IPS-20b (cell line): ENCODE results near the gene MYL3.
A peak's percentile ranks its signal among the peaks of the same experiment; 100 is the strongest.

ENCODE experiments used
- H3K27ac ChIP-seq: one replicate; pipeline ENCODE4 v1.5.1; 2013; ENCODE audit warnings: low read length
- H3K27me3 ChIP-seq: 2 replicates; pipeline ENCODE4 v1.6.1; 2013; ENCODE audit warnings: mild to moderate bottlenecking, low read length, inconsistent platforms; ENCODE audit not compliant: insufficient read depth
- H3K36me3 ChIP-seq: 2 replicates; pipeline ENCODE4 v1.6.1; 2013; ENCODE audit warnings: low read depth, mild to moderate bottlenecking, inconsistent platforms, low read length, moderate library complexity; ENCODE audit not compliant: insufficient read depth
- H3K4me1 ChIP-seq: 2 replicates; pipeline ENCODE4 v1.6.1; 2013; ENCODE audit warnings: mild to moderate bottlenecking, control low read depth, inconsistent platforms, low read length, moderate library complexity; ENCODE audit not compliant: insufficient read depth
- H3K4me3 ChIP-seq: 2 replicates; pipeline ENCODE4 v1.5.1; 2013; ENCODE audit warnings: mild to moderate bottlenecking, low read length, inconsistent platforms
- H3K9ac ChIP-seq: 2 replicates; pipeline ENCODE4 v1.6.1; 2013; ENCODE audit warnings: low read depth, mild to moderate bottlenecking, inconsistent platforms, low read length, moderate library complexity
- H3K9me3 ChIP-seq: 2 replicates; pipeline ENCODE4 v1.6.1; 2013; ENCODE audit warnings: mild to moderate bottlenecking, low read depth, low read length, inconsistent platforms; ENCODE audit not compliant: insufficient read depth

MYL3 gene

GRCh38 chr3:46880884-46881595 lies 17.8 kb upstream of the MYL3 start:
- peak overlapping the region; percentile 59; the same call in 1 of the 2 replicates for H3K4me3 ChIP-seq
- H3K27ac ChIP-seq: no peak overlapping the region
- H3K9ac ChIP-seq: no peak overlapping the region
- H3K9me3 ChIP-seq: no peaks in the 10 kb centered on the region
- H3K36me3 ChIP-seq: no peaks in the 10 kb centered on the region
- H3K27me3 ChIP-seq: peaks cover 95% of the 10 kb centered on the region
- H3K4me1 ChIP-seq: no peaks in the 10 kb centered on the region

- Histone ChIP-seq H3K27ac (no peak overlapping the region), H3K9ac (no peak overlapping the region), H3K4me1 (no peaks in the 10 kb centered on the region), H3K4me3 (no peak overlapping the region), H3K36me3 (no peaks in the 10 kb centered on the region), H3K9me3 (no peaks in the 10 kb centered on the region), H3K27me3 (peaks cover 94% of the 10 kb centered on the region)
Measured at GRCh38 chr3:46878781-46879436, 15.7 kb upstream of the MYL3 start.

- no peaks in the 10 kb centered on the region for H3K4me1 ChIP-seq
- H3K27me3 ChIP-seq: peaks cover 89% of the 10 kb centered on the region
Measured at GRCh38 chr3:46877406-46878125, 14.3 kb upstream of the MYL3 start, which contains the start of gene PTH1R. TSS of gene PTH1R (plus strand) at chr3:46877721. CDS start at chr3:46883560, 5,839 bp downstream.

GRCh38 chr3:46876313-46877300 lies 13.4 kb upstream of the MYL3 start:
- Histone ChIP-seq H3K36me3 (no peaks in the 10 kb centered on the region), H3K9me3 (no peaks in the 10 kb centered on the region), H3K27ac (no peak overlapping the region), H3K4me1 (no peaks in the 10 kb centered on the region), H3K27me3 (peaks cover 87% of the 10 kb centered on the region), H3K9ac (no peak overlapping the region), H3K4me3 (no peak overlapping the region)

More at GRCh38 chr3:46877406-46878125, 14.3 kb upstream of the MYL3 start, which contains the start of gene PTH1R:
- Histone ChIP-seq H3K27ac (no peak within 1 kb of the TSS), H3K4me3 (no peak within 1 kb of the TSS), H3K9me3 (no peaks in the 10 kb centered on the region), H3K9ac (no peak within 1 kb of the TSS), H3K36me3 (no peaks in the 10 kb centered on the region)

GRCh38 chr3:46875560-46875959 lies 12.3 kb upstream of the MYL3 start:
- Histone ChIP-seq H3K36me3 (no peaks in the 10 kb centered on the region), H3K27ac (no peak overlapping the region), H3K4me3 (no peak overlapping the region), H3K9me3 (no peaks in the 10 kb centered on the region), H3K4me1 (no peaks in the 10 kb centered on the region), H3K27me3 (peaks cover 82% of the 10 kb centered on the region), H3K9ac (no peak overlapping the region)

- peaks cover 81% of the 10 kb centered on the region for H3K27me3 ChIP-seq
- no peak overlapping the region for H3K27ac ChIP-seq
Measured at GRCh38 chr3:46874430-46874829, 11.2 kb upstream of the MYL3 start.

GRCh38 chr3:46873521-46873920 lies 10.3 kb upstream of the MYL3 start:
- H3K9ac ChIP-seq: no peak overlapping the region
- no peaks in the 10 kb centered on the region for H3K36me3 ChIP-seq
- H3K4me3 ChIP-seq: no peak overlapping the region
- no peaks in the 10 kb centered on the region for H3K9me3 ChIP-seq
- peaks cover 75% of the 10 kb centered on the region for H3K27me3 ChIP-seq
- no peak overlapping the region for H3K27ac ChIP-seq
- H3K4me1 ChIP-seq: no peaks in the 10 kb centered on the region

More at GRCh38 chr3:46874430-46874829, 11.2 kb upstream of the MYL3 start:
- Histone ChIP-seq H3K9ac (no peak overlapping the region), H3K4me3 (no peak overlapping the region), H3K4me1 (no peaks in the 10 kb centered on the region), H3K9me3 (no peaks in the 10 kb centered on the region), H3K36me3 (no peaks in the 10 kb centered on the region)

GRCh38 chr3:46871222-46871621 lies 8.0 kb upstream of the MYL3 start:
- Histone ChIP-seq H3K4me1 (no peaks in the 10 kb centered on the region), H3K27me3 (peaks cover 52% of the 10 kb centered on the region), H3K4me3 (no peak overlapping the region), H3K9ac (no peak overlapping the region), H3K27ac (no peak overlapping the region), H3K36me3 (no peaks in the 10 kb centered on the region), H3K9me3 (no peaks in the 10 kb centered on the region)

- no peaks in the 10 kb centered on the region for H3K36me3 ChIP-seq
- H3K27ac ChIP-seq: no peak overlapping the region
- H3K4me3 ChIP-seq: no peak overlapping the region
- H3K9me3 ChIP-seq: no peaks in the 10 kb centered on the region
- peaks cover 46% of the 10 kb centered on the region for H3K27me3 ChIP-seq
- no peak overlapping the region for H3K9ac ChIP-seq
- H3K4me1 ChIP-seq: no peaks in the 10 kb centered on the region
Measured at GRCh38 chr3:46870651-46871050, 7.4 kb upstream of the MYL3 start.

GRCh38 chr3:46869440-46869839 lies 6.2 kb upstream of the MYL3 start:
- peaks cover 35% of the 10 kb centered on the region for H3K27me3 ChIP-seq
- no peaks in the 10 kb centered on the region for H3K4me1 ChIP-seq
- H3K36me3 ChIP-seq: no peaks in the 10 kb centered on the region
- no peak overlapping the region for H3K9ac ChIP-seq
- H3K9me3 ChIP-seq: no peaks in the 10 kb centered on the region
- H3K27ac ChIP-seq: no peak overlapping the region
- no peak overlapping the region for H3K4me3 ChIP-seq

GRCh38 chr3:46868948-46869347 lies 5.7 kb upstream of the MYL3 start:
- peaks cover 30% of the 10 kb centered on the region for H3K27me3 ChIP-seq
- H3K9ac ChIP-seq: no peak overlapping the region
- H3K27ac ChIP-seq: no peak overlapping the region
- H3K4me1 ChIP-seq: no peaks in the 10 kb centered on the region
- no peaks in the 10 kb centered on the region for H3K36me3 ChIP-seq
- H3K9me3 ChIP-seq: no peaks in the 10 kb centered on the region
- no peak overlapping the region for H3K4me3 ChIP-seq
